Spleen (tissue), 7 donors: Measurements from ENCODE around the gene IQCB1.

ENCODE experiments used
- POLR2AphosphoS5 ChIP-seq, 3 donors: sonication (generic); formaldehyde crosslinking; IDR thresholded peaks; one replicate each; pipeline ENCODE4 v1.5.1; 2017; ENCODE audit warnings: antibody characterized with exemption in 3 of 3
- TF ChIP-seq, protein P1 (sequence below), 11 experiments: fragments of 200-600 bp in 7 of 11; fragments of 450-650 bp in 4 of 11; sonication (generic) in 4 of 11; IDR thresholded peaks in 8 of 11; conservative IDR thresholded peaks in 3 of 11; 1 replicate in 7 of 11; 2 replicates in 4 of 11; pipeline versions ENCODE4 v1.4.0 to v1.8.0; 2016 to 2021; ENCODE audit warnings: antibody characterized with exemption in 11 of 11, inconsistent platforms in 4 of 11, mild to moderate bottlenecking in 1 of 11
- donor health status: DM: no; HTN: no; CAD: no; lungs with moderate emphysema.
- donor health status: DM: no; HTN: no; CAD: no.
- donor health status: DM: no; HTN: no; CAD: no.

DNA sequence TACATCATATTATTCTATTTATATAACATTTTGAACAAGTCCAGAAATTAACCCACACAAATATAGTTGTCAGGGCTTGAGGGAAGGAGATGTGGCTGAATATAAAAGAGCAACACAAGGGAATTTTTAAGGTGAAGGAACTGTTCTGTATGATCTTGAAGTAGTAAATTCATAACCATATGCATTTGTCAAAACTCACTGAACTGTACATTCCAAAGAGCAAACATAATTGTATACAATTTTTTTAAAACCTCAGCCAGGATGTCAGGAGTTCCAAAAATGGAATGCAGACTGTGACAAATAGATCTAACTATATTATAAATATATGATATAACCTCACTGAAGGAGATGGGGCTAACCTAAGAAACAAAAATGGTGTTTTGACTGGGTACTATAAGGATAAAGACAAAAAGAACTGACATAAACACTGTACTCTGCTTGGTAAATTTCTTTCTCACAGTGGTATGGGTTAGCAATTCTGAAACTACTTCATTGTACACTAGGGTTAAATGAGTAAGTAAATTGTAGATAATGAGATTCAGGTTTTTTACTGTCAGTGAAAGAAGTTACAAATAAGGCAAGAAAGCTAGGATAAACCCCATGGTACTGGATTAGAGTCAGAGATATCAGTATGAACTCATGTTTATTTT, 99.7 kb downstream of the IQCB1 start:
- TF ChIP-seq, protein P1, sequence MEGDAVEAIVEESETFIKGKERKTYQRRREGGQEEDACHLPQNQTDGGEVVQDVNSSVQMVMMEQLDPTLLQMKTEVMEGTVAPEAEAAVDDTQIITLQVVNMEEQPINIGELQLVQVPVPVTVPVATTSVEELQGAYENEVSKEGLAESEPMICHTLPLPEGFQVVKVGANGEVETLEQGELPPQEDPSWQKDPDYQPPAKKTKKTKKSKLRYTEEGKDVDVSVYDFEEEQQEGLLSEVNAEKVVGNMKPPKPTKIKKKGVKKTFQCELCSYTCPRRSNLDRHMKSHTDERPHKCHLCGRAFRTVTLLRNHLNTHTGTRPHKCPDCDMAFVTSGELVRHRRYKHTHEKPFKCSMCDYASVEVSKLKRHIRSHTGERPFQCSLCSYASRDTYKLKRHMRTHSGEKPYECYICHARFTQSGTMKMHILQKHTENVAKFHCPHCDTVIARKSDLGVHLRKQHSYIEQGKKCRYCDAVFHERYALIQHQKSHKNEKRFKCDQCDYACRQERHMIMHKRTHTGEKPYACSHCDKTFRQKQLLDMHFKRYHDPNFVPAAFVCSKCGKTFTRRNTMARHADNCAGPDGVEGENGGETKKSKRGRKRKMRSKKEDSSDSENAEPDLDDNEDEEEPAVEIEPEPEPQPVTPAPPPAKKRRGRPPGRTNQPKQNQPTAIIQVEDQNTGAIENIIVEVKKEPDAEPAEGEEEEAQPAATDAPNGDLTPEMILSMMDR (IDR thresholded peaks at IDR 0.05 in 8 of 11, conservative IDR thresholded peaks at IDR 0.05 in 3 of 11) = no peak
- no peak for TF ChIP-seq POLR2AphosphoS5 (IDR thresholded peaks at IDR 0.05)
